Umbilical cord (tissue), 2 donors: Measurements from ENCODE around the gene FAM111B. TPM values are rescaled to one million over a fixed set of nuclear protein-coding genes. Genes with fewer than 3 reads are reported as not detected.
"Not testable (repeated sequence)": the region's sequence is repeated elsewhere in the genome, so short reads cannot be mapped to it uniquely, and the experiment has no call there.

Source experiments
- DNase-seq: peaks from one replicate; pipeline ENCODE4 v3.0.0-alpha.2; 2015; ENCODE audit warnings: low spot score
- total RNA-seq: library from RNA; depleted of rRNA; stranded (reverse); fragments of >200 nt; gene quantifications from one replicate; pipeline ENCODE4 v1.2.3, GENCODE V29; 2014; ENCODE audit warnings: low replicate concordance; ENCODE audit not compliant: insufficient read depth

Gene FAM111B
- total RNA-seq, 1 donor from 2014 or later = 8.4 TPM

GRCh38 chr11:59097938-59098337, 9.1 kb upstream of the FAM111B start:
- DNase-seq = not testable (repeated sequence)

- DNase-seq = peak; percentile 55
These were observed 4.7 kb upstream of the FAM111B start for GRCh38 chr11:59102259-59102765.

GRCh38 chr11:59107721-59108120, 684 bp downstream of the FAM111B start:
- not testable (repeated sequence) for DNase-seq

GRCh38 chr11:59112494-59112893, 5.5 kb downstream of the FAM111B start:
- DNase-seq = no peak

GRCh38 chr11:59114344-59114743, 7.3 kb downstream of the FAM111B start:
- DNase-seq = no peak

GRCh38 chr11:59115553-59115952, 8.5 kb downstream of the FAM111B start:
- no peak for DNase-seq

GRCh38 chr11:59117774-59118173, 10.7 kb downstream of the FAM111B start:
- no peak for DNase-seq

GRCh38 chr11:59119826-59120225, 12.8 kb downstream of the FAM111B start:
- DNase-seq = no peak

- DNase-seq = peak; percentile 77
These were observed 28.8 kb downstream of the FAM111B start for GRCh38 chr11:59135648-59136461.

GRCh38 chr11:59136551-59136950, 29.5 kb downstream of the FAM111B start:
- DNase-seq = not testable (repeated sequence)

- no peak for DNase-seq
These were observed 30.2 kb downstream of the FAM111B start for GRCh38 chr11:59137190-59137589.

- no peak for DNase-seq
These were observed 31.6 kb downstream of the FAM111B start for GRCh38 chr11:59138643-59139042.

GRCh38 chr11:59141191-59141590, 34.2 kb downstream of the FAM111B start:
- DNase-seq = no peak

- no peak for DNase-seq
These were observed 34.8 kb downstream of the FAM111B start for GRCh38 chr11:59141673-59142460.

GRCh38 chr11:59142530-59143507, 35.8 kb downstream of the FAM111B start, which contains the start of gene FAM111A:
FAM111A (plus strand) TSS chr11:59142856; CDS start chr11:59148873, 6,017 bp downstream.
- peak; percentile 95 for DNase-seq

GRCh38 chr11:59144096-59144495, 37.1 kb downstream of the FAM111B start:
- no peak for DNase-seq

GRCh38 chr11:59144579-59145345, 37.7 kb downstream of the FAM111B start:
- peak; percentile 92 for DNase-seq

GRCh38 chr11:59145534-59145933, 38.5 kb downstream of the FAM111B start:
- DNase-seq = peak; percentile 62

- DNase-seq = no peak
These were observed 44.7 kb downstream of the FAM111B start for GRCh38 chr11:59151761-59152160.

- DNase-seq = no peak
These were observed 45.4 kb downstream of the FAM111B start for GRCh38 chr11:59152312-59152951.
